ENCODE measurements around the gene SLX4IP. TPM values are rescaled to one million over a fixed set of nuclear protein-coding genes. Genes with fewer than 3 reads are reported as not detected.

SLX4IP gene
- total RNA-seq, 1 donor from 2014 or later, result 2.6 TPM

DNA sequence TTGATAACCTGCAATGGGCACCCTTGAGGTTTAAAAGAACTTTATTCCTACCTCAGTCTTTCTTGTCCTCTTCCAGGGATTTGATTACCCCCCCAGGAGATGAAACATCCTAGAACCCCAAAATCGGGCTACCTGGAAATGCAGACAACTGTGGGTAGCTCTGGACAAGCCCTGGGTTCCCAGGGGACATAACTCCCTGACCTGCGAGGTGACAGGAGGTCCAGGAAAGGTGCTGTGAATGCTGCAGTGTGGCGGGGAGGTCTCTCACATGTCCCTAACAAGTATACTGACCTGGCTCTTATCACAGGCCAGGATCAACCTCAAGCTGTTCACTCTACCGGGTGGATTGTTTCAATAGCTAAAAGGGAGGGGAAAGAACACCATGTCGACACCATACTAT is 227.0 kb downstream of the SLX4IP start:
- no peak for TF ChIP-seq CTCF (conservative IDR thresholded peaks at IDR 0.05; ENCODE audit: low read depth, low read length)
- no peak for DNase-seq (ENCODE audit: low read depth)

DNA sequence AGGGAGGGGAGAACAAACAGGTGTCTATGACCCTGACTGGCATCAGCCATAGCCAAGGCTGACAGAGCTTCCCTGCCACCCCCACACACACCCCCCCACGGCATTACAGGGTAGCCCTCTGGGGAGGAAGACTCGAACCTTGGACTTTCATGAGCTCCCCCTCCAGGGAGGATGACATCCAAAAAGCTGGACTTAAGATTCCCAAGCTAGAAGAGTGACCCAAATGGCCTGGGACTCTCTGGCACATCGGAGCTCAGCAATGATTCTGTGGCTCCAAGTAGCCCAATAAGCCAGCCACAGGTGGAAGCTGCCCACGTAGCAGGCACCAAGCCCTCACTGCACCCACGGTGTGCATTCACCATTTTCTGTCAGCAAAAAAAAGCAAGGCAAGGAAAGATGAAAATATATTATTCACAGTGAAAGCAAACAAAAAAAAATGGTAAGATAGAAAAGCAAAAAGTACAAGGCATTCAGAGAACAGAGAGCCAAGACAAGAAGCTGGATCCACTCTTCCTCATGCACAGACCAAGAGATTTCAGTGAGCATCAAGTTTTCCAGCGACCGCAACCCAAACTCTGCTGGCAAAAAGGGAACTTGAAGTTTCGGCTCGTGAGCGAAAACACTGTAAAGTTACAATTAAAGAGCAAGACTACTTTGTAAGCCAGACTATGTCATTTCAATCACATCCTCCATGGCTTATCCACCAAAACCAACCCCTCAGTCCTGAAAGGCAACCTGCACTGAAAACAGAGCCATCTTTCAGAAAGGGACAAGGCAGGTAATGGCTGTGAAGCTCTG is 227.8 kb downstream of the SLX4IP start:
- TF ChIP-seq CTCF (conservative IDR thresholded peaks at IDR 0.05; ENCODE audit: low read depth, low read length), result no peak
- DNase-seq (ENCODE audit: low read depth), result no peak
- H3K4me3 ChIP-seq (ENCODE audit: low read depth, low read length), result no peak overlapping the region

More for the DNA sequence above, 227.0 kb downstream of the SLX4IP start:
- H3K4me3 ChIP-seq (ENCODE audit: low read depth, low read length), result no peak overlapping the region

DNA sequence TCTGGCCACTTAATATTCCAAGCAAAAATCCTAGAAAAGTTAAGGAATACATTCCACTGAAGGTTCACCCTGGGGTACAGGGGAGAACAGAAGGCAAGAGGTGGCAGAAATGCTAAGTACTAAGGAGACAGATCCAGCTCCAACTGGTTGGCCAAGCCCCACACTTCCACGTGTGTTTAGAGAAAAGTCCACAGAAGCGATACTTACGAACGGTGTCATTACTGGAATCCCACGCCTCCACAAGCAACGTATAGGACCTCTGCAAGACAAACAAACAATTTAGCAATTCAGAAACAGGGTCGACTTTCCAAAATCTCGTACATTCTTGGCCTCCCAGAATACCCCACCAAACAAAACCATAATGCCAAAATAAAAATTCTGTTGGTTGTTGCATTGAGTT is 228.7 kb downstream of the SLX4IP start:
- TF ChIP-seq CTCF (conservative IDR thresholded peaks at IDR 0.05; ENCODE audit: low read depth, low read length), result no peak
- DNase-seq (ENCODE audit: low read depth), result no peak
- H3K4me3 ChIP-seq (ENCODE audit: low read depth, low read length), result no peak overlapping the region

DNA sequence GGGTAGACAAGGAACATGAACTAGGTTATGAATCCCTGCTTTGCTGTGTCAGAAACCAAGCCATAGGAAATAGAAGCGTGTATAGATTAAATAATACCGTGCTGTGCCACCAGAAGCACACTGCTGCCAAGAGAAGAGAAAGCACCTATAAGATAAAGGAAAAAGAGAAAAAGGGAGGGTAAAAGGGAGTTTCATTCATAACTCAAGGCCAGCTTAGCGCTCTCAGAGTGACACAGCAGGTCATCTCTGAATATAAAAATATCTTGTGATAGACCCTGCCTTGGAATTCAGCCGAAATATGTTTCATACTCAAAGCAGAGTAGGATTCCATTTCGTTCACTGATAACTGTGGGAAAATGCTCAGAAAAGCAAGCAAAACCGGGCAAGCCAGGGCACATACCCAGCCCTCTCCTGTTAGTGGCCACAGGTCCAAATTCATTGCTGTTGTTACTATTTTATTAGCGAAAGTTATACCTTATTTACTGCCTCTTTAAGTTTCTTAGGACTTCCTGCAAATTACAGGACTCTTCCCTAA is 230.0 kb downstream of the SLX4IP start:
- TF ChIP-seq CTCF (conservative IDR thresholded peaks at IDR 0.05; ENCODE audit: low read depth, low read length), result no peak
- no peak overlapping the region for H3K4me3 ChIP-seq (ENCODE audit: low read depth, low read length)

GRCh38 chr20:10665791-10666190 is 230.7 kb downstream of the SLX4IP start:
- no peak overlapping the region for H3K4me3 ChIP-seq (ENCODE audit: low read depth, low read length)
- no peak for DNase-seq (ENCODE audit: low read depth)
- no peak for TF ChIP-seq CTCF (conservative IDR thresholded peaks at IDR 0.05; ENCODE audit: low read depth, low read length)

More for the DNA sequence above, 230.0 kb downstream of the SLX4IP start:
- DNase-seq (ENCODE audit: low read depth), result no peak

- no peak for TF ChIP-seq CTCF (conservative IDR thresholded peaks at IDR 0.05; ENCODE audit: low read depth, low read length)
- no peak for DNase-seq (ENCODE audit: low read depth)
- H3K4me3 ChIP-seq (ENCODE audit: low read depth, low read length), result no peak overlapping the region
Measured at GRCh38 chr20:10666221-10667076, 231.3 kb downstream of the SLX4IP start.
